Keratinocyte (primary cell): ENCODE results near the gene SRPK2. TPM values are rescaled to one million over a fixed set of nuclear protein-coding genes. Genes with fewer than 3 reads are reported as not detected.
"Not testable (repeated sequence)": the region's sequence is repeated elsewhere in the genome, so short reads cannot be mapped to it uniquely, and the experiment has no call there.

Experiments used
- DNase-seq: peaks from one replicate; pipeline ENCODE4 v3.0.0-alpha.2; 2011; ENCODE audit warnings: low read depth, missing footprints, low spot score
- FAIRE-seq: peaks from 2 replicates; lab custom pipeline; 2011; peaks lifted over from hg19 to GRCh38; lab: Jason Lieb, UNC
- H2AFZ ChIP-seq: 2 replicates; pipeline ENCODE4 v1.6.0; 2012; ENCODE audit warnings: low read length, control low read depth, inconsistent platforms; ENCODE audit not compliant: control insufficient read depth
- H3K27ac ChIP-seq: 2 replicates; pipeline ENCODE4 v1.5.1; 2011; ENCODE audit warnings: low read length; ENCODE audit not compliant: control insufficient read depth, insufficient read depth
- H3K27me3 ChIP-seq: 3 replicates; pipeline ENCODE4 v1.6.0; 2011; ENCODE audit warnings: low read length; ENCODE audit not compliant: control insufficient read depth, insufficient read depth; ENCODE audit errors: extremely low read depth
- H3K36me3 ChIP-seq, 2 experiments: 2 replicates in 1 of 2; 3 replicates in 1 of 2; pipeline ENCODE4 v1.5.1; 2011; ENCODE audit warnings: low read length in 2 of 2, mild to moderate bottlenecking in 1 of 2; ENCODE audit not compliant: control insufficient read depth in 2 of 2, insufficient read depth in 2 of 2; ENCODE audit errors: extremely low read depth in 1 of 2
- H3K4me1 ChIP-seq: 3 replicates; pipeline ENCODE4 v1.5.1; 2011; ENCODE audit warnings: low read length; ENCODE audit not compliant: control insufficient read depth, insufficient read depth; ENCODE audit errors: extremely low read depth
- H3K4me2 ChIP-seq: 3 replicates; pipeline ENCODE4 v1.6.0; 2011; ENCODE audit warnings: low read depth, low read length; ENCODE audit not compliant: control insufficient read depth, insufficient read depth; ENCODE audit errors: extremely low read depth
- H3K4me3 ChIP-seq, 3 experiments: fragments of 200-600 bp in 1 of 3; sonication (generic) in 1 of 3; 2 replicates in 2 of 3; 3 replicates in 1 of 3; pipeline ENCODE4 v1.5.1; 2011 to 2016; ENCODE audit warnings: low read length in 3 of 3, mild to moderate bottlenecking in 3 of 3, control low read depth in 2 of 3, inconsistent platforms in 1 of 3, low read depth in 1 of 3, mixed read lengths in 1 of 3, mixed run types in 1 of 3, moderate library complexity in 1 of 3; ENCODE audit not compliant: control insufficient read depth in 2 of 3, insufficient read depth in 2 of 3; ENCODE audit errors: extremely low read depth in 1 of 3
- H3K79me2 ChIP-seq: 2 replicates; pipeline ENCODE4 v1.6.0; 2012; ENCODE audit warnings: low read length; ENCODE audit not compliant: control insufficient read depth, insufficient read depth
- H3K9ac ChIP-seq: 3 replicates; pipeline ENCODE4 v1.6.0; 2011; ENCODE audit warnings: low read length; ENCODE audit not compliant: control insufficient read depth, insufficient read depth; ENCODE audit errors: extremely low read depth
- H3K9me1 ChIP-seq: 3 replicates; pipeline ENCODE4 v1.6.0; 2011; ENCODE audit warnings: low read length; ENCODE audit not compliant: control insufficient read depth, insufficient read depth; ENCODE audit errors: extremely low read depth
- H3K9me3 ChIP-seq: 2 replicates; pipeline ENCODE4 v1.5.1; 2012; ENCODE audit warnings: low read depth, low read length; ENCODE audit not compliant: control insufficient read depth
- H4K20me1 ChIP-seq: 3 replicates; pipeline ENCODE4 v1.6.0; 2011; ENCODE audit warnings: low read length; ENCODE audit not compliant: control insufficient read depth, insufficient read depth; ENCODE audit errors: extremely low read depth
- CTCF ChIP-seq, 3 experiments: IDR thresholded peaks in 1 of 3; conservative IDR thresholded peaks in 1 of 3; optimal IDR thresholded peaks in 1 of 3; 2 replicates in 2 of 3; 3 replicates in 1 of 3; pipeline versions ENCODE3 to v1.5.1; 2011; ENCODE audit warnings: low read length in 3 of 3, mild to moderate bottlenecking in 3 of 3, moderate library complexity in 2 of 3, control low read depth in 1 of 3, inconsistent platforms in 1 of 3; ENCODE audit not compliant: insufficient read depth in 2 of 3; ENCODE audit errors: extremely low read depth in 1 of 3
- EZH2 ChIP-seq: IDR thresholded peaks from one replicate; pipeline ENCODE4 v1.6.1; 2012; ENCODE audit warnings: inconsistent platforms, mild to moderate bottlenecking, low read length, moderate library complexity
- dilution Hi-C: fragments of 300-500 bp; cut with MboI; formaldehyde crosslinking; loops from one replicate; pipeline ENCODE4 v1.7.0; 2020; ENCODE audit warnings: low sequenced_read_pairs; ENCODE audit not compliant: extremely low pct_ligation_motif_present
- polyA plus RNA-seq, 5 experiments: library from polyadenylated mRNA; depleted of rRNA in 3 of 5; stranded (reverse) in 3 of 5; stranded (forward) in 1 of 5; unstranded in 1 of 5; fragments of >200 nt; gene quantifications; 1 replicate in 1 of 5; 2 replicates in 3 of 5; 3 replicates in 1 of 5; pipeline versions ENCODE4 v1.2.1 to v1.2.3, GENCODE V29; 2011 to 2012; ENCODE audit warnings: missing spikeins in 2 of 5, low read depth in 1 of 5, low replicate concordance in 1 of 5

Gene SRPK2
- polyA plus RNA-seq, 1 donor (not counting 4 experiments of a cell fraction or from before 2014, with no cell fraction given) = 40.2 TPM

GRCh38 chr7:105365541-105366534, 22.9 kb downstream of the SRPK2 start:
- no peak overlapping the region for H3K4me3 ChIP-seq
- H3K9ac ChIP-seq = no peak overlapping the region
- no peaks in the 10 kb centered on the region for H3K36me3 ChIP-seq
- H3K9me3 ChIP-seq = no peaks in the 10 kb centered on the region
- no peaks in the 10 kb centered on the region for H3K9me1 ChIP-seq
- no peak overlapping the region for H3K27ac ChIP-seq
- no peak overlapping the region for H2AFZ ChIP-seq
- FAIRE-seq (no peak), DNase-seq (no peak)
- no peaks in the 10 kb centered on the region for H3K4me1 ChIP-seq
- H4K20me1 ChIP-seq = no peaks in the 10 kb centered on the region
- TF ChIP-seq EZH2 (no peak), CTCF (optimal IDR thresholded peaks at IDR 0.05 in 1 of 3, IDR thresholded peaks at IDR 0.05 in 1 of 3, conservative IDR thresholded peaks at IDR 0.05 in 1 of 3; ENCODE audit: extremely low read depth in 1 of 3, insufficient read depth in 2 of 3, low read length in 3 of 3) (no peak)
- H3K27me3 ChIP-seq = no peaks in the 10 kb centered on the region
- peaks cover 61% of the 10 kb centered on the region for H3K79me2 ChIP-seq
- H3K4me2 ChIP-seq = no peak overlapping the region
- dilution Hi-C loops = no loop called here

GRCh38 chr7:105364684-105365083, 24.0 kb downstream of the SRPK2 start:
- no peak overlapping the region for H2AFZ ChIP-seq
- H4K20me1 ChIP-seq = no peaks in the 10 kb centered on the region
- no peaks in the 10 kb centered on the region for H3K9me3 ChIP-seq
- no peak overlapping the region for H3K4me3 ChIP-seq
- H3K4me2 ChIP-seq = no peak overlapping the region
- FAIRE-seq (no peak), DNase-seq (no peak)
- no peaks in the 10 kb centered on the region for H3K9me1 ChIP-seq
- H3K27ac ChIP-seq = no peak overlapping the region
- no peak for TF ChIP-seq CTCF (optimal IDR thresholded peaks at IDR 0.05 in 1 of 3, IDR thresholded peaks at IDR 0.05 in 1 of 3, conservative IDR thresholded peaks at IDR 0.05 in 1 of 3; ENCODE audit: extremely low read depth in 1 of 3, insufficient read depth in 2 of 3, low read length in 3 of 3)
- TF ChIP-seq EZH2 = no peak
- H3K4me1 ChIP-seq = no peaks in the 10 kb centered on the region
- H3K79me2 ChIP-seq = peaks cover 51% of the 10 kb centered on the region
- H3K9ac ChIP-seq = no peak overlapping the region
- H3K36me3 ChIP-seq = no peaks in the 10 kb centered on the region
- dilution Hi-C loops = no loop called here
- H3K27me3 ChIP-seq = no peaks in the 10 kb centered on the region

- DNase-seq, H3K27me3 ChIP-seq, H4K20me1 ChIP-seq, H3K4me1 ChIP-seq, H2AFZ ChIP-seq, FAIRE-seq, H3K27ac ChIP-seq, H3K4me3 ChIP-seq, H3K4me2 ChIP-seq, dilution Hi-C loops, H3K9me3 ChIP-seq, H3K9ac ChIP-seq, H3K36me3 ChIP-seq, H3K9me1 ChIP-seq: not testable (repeated sequence)
- peaks cover 51% of the 10 kb centered on the region for H3K79me2 ChIP-seq
These were observed 25.1 kb downstream of the SRPK2 start for GRCh38 chr7:105363657-105364056.
